ENCODE data around the gene TEX52. TPM values are rescaled to one million over a fixed set of nuclear protein-coding genes. Genes with fewer than 3 reads are reported as not detected.

The TEX52 gene
- total RNA-seq, 1 experiment from 2014 or later = 0.34 TPM

DNA sequence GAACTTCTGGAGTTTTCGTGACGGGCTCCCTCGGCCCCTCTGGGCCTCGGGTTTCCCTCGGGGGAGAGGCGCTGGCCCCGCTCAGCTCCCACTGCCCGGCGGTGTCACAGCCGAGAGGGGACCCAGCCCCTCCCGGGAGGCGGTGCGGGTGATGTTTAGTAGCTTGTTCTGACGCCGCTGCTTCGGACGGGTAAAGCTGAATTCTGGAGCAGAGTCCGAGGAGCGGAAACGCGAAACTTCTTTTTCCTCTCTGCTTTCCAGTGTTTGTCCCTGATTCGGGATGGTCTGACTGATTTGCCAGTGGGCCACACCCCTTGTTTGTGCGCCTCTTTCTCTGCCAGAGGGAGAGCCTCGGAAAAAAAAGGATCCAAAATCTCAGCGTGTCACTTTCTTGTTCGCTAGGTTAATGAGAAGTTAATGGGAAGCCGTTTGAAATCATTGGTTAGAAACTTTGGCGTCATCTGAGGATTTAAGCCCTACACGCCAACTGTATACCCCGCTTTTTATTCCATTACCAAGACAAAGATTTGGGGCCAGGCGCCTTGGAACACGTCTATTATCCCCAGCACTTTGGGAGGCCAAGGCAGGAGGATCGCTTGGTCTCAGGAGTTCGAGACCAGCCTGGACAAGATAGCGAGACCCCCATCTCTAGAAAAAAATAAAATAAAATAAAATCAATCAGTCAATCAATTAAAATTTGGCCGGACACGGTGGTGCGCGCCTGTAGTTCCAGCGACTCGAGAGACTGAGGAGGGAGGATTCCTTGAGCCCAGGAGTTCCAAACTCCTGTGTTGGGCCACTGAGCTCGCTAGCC is 34.6 kb upstream of the TEX52 start:
- ChIA-PET CTCF (interaction anchor here (0.7 to 2.1 kb wide), 6 partner anchors 15 to 150 kb away, joined by 3 to 10 read pairs (median 4); partner anchors contain the start of genes FOXM1 and RHNO1), POLR2A (interaction anchor here (0.6 to 1.8 kb wide), 10 partner anchors 8 to 1241 kb away, joined by 3 to 22 read pairs (median 5); partner anchors contain the start of genes FOXM1, RHNO1 and TEAD4)
- Mint-ChIP-seq H3K9me3 (ENCODE audit: unreplicated experiment) (no peaks in the 10 kb centered on the region), H3K27ac (ENCODE audit: unreplicated experiment) (peak overlapping the region; percentile 91), H3K4me1 (ENCODE audit: low read depth, unreplicated experiment) (peaks cover 15% of the 10 kb centered on the region), H3K4me3 (ENCODE audit: unreplicated experiment) (peak overlapping the region; percentile 82), H3K27me3 (ENCODE audit: insufficient read depth, unreplicated experiment) (no peaks in the 10 kb centered on the region), H3K36me3 (ENCODE audit: insufficient read depth, unreplicated experiment) (peaks cover 47% of the 10 kb centered on the region)
- BruUV-seq (replicated peaks) = TSS peak; percentile 30
- DNase-seq = peak; percentile 69 to 82
- no peaks in the 10 kb centered on the region for H3K9me3 ChIP-seq
- TF ChIP-seq, protein P1, sequence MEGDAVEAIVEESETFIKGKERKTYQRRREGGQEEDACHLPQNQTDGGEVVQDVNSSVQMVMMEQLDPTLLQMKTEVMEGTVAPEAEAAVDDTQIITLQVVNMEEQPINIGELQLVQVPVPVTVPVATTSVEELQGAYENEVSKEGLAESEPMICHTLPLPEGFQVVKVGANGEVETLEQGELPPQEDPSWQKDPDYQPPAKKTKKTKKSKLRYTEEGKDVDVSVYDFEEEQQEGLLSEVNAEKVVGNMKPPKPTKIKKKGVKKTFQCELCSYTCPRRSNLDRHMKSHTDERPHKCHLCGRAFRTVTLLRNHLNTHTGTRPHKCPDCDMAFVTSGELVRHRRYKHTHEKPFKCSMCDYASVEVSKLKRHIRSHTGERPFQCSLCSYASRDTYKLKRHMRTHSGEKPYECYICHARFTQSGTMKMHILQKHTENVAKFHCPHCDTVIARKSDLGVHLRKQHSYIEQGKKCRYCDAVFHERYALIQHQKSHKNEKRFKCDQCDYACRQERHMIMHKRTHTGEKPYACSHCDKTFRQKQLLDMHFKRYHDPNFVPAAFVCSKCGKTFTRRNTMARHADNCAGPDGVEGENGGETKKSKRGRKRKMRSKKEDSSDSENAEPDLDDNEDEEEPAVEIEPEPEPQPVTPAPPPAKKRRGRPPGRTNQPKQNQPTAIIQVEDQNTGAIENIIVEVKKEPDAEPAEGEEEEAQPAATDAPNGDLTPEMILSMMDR (IDR thresholded peaks at IDR 0.05; ENCODE audit: insufficient read depth in 1 of 2, low read depth in 1 of 2, low read length in 1 of 2, severe bottlenecking in 1 of 2, unreplicated experiment in 1 of 2) = no peak
- H3K4me1 ChIP-seq = peaks cover 18% of the 10 kb centered on the region
- H3K27me3 ChIP-seq (replicated peaks; ENCODE audit: control insufficient read depth, insufficient read depth, low read length) = no peaks in the 10 kb centered on the region
- H3K36me3 ChIP-seq (ENCODE audit: control insufficient read depth, insufficient read depth, low read length) = peaks cover 1% of the 10 kb centered on the region
- intact Hi-C loops (cut with micrococcal nuclease; ENCODE audit: unreplicated experiment) = loop anchor here (2.0 kb wide), 2 partner anchors 67 to 79 kb away; partner anchors contain the start of genes ITFG2 and TEAD4
- peak overlapping the region; percentile 91 for H3K4me3 ChIP-seq (ENCODE audit: low read depth, low read length)

DNA sequence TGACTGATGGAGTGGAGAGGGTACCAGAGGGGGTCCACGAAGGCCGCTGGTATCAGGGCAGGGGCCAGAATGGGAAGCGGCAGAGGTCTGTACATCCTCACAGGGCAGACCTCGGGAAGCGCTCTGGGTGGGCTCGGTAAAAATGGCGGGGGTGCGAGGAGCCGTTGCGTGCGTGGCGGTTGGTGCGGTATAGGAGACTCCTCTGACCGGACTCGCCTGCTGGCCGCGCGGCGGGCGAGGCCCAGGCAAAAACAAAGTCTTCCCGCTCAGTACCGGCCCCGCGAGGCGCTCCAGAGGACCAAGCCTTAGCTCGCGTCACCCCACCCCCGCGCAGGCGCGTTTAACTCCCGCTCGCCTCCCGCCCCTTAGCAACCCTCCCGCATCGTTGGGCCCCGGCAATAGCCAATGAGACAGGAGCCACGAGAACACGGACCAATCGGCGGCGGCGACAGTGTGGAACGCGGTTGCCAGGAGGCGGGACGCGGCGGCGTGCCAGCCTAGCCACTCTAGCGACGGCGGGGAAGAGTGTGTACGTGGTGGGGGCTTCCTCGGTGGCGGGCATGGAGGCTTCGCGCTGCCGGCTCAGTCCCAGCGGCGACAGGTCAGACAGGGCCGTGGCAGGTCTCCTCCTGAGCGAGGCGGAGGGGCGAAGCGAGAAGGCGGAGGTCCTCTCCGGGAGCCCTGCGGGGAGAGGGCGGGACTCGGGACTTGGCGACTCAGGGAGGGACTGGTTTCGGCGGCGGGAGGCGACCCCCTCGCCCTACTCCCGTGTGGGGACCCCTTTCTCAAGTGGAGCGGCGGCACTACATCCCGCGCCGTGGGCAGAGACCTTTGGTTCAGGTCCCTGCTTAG is 33.8 kb upstream of the TEX52 start, which contains the start of gene TULP3:
Gene TULP3 (plus strand): TSS at position 504 of the 852 bp plus-strand sequence. CDS start 57 bp downstream, at position 561.
- Mint-ChIP-seq H3K9me3 (ENCODE audit: unreplicated experiment) (no peaks in the 10 kb centered on the region), H3K4me1 (ENCODE audit: low read depth, unreplicated experiment) (peaks cover 15% of the 10 kb centered on the region), H3K4me3 (ENCODE audit: unreplicated experiment) (peak within 1 kb of the TSS; percentile 82), H3K36me3 (ENCODE audit: insufficient read depth, unreplicated experiment) (peaks cover 55% of the 10 kb centered on the region), H3K27me3 (ENCODE audit: insufficient read depth, unreplicated experiment) (no peaks in the 10 kb centered on the region), H3K27ac (ENCODE audit: unreplicated experiment) (peak within 1 kb of the TSS; percentile 91)
- no TSS peak for BruUV-seq (replicated peaks)
- ChIA-PET CTCF (interaction anchor here (0.7 to 2.1 kb wide), 6 partner anchors 16 to 151 kb away, joined by 3 to 10 read pairs (median 5); no protein-coding TSS in a partner anchor), POLR2A (interaction anchor here (0.6 to 1.8 kb wide), 11 partner anchors 7 to 1242 kb away, joined by 3 to 22 read pairs (median 5); partner anchors contain the start of genes FOXM1, RHNO1 and TEAD4)
- Histone ChIP-seq H3K4me3 (ENCODE audit: low read depth, low read length) (peak within 1 kb of the TSS; percentile 91), H3K4me1 (peaks cover 18% of the 10 kb centered on the region), H3K36me3 (ENCODE audit: control insufficient read depth, insufficient read depth, low read length) (peaks cover 1% of the 10 kb centered on the region), H3K9me3 (no peaks in the 10 kb centered on the region), H3K27me3 (replicated peaks; ENCODE audit: control insufficient read depth, insufficient read depth, low read length) (no peaks in the 10 kb centered on the region)
- peak; percentile 100 for DNase-seq
- intact Hi-C loops (cut with micrococcal nuclease; ENCODE audit: unreplicated experiment) = loop anchor here (1.0 to 2.0 kb wide), 4 partner anchors 13 to 78 kb away; partner anchors contain the start of genes FOXM1, ITFG2, RHNO1 and TEAD4
- TF ChIP-seq, protein P1 (IDR thresholded peaks at IDR 0.05; ENCODE audit: insufficient read depth in 1 of 2, low read depth in 1 of 2, low read length in 1 of 2, severe bottlenecking in 1 of 2, unreplicated experiment in 1 of 2) = peak in 1 of 2 experiments; percentile 18
